Heart left ventricle (tissue), 16 donors: ENCODE data around the gene PCSK2. TPM values are rescaled to one million over a fixed set of nuclear protein-coding genes. Genes with fewer than 3 reads are reported as not detected.

Experiments
- ATAC-seq, 4 donors: fragments of 200-7000 bp; cut with Tn5 transposase; one replicate each; pipeline ENCODE4 v1.9.1; 2020 to 2022; ENCODE audit warnings: moderate library complexity in 4 of 4, mild to moderate bottlenecking in 3 of 4, moderate number of reproducible peaks in 1 of 4
- DNase-seq, 5 donors: peaks; one replicate each; pipeline ENCODE4 v3.0.0-alpha.2; 2020
- H3K27ac ChIP-seq, 12 donors: fragments of 200-600 bp; sonication (generic) in 4 of 12; one replicate each; pipeline versions ENCODE4 v1.5.0 to v1.8.0; 2016 to 2022; ENCODE audit warnings: mild to moderate bottlenecking in 2 of 12
- H3K27me3 ChIP-seq, 9 donors: fragments of 200-600 bp; sonication (generic) in 2 of 9; one replicate each; pipeline versions ENCODE4 v1.5.1 to v1.8.0; 2016 to 2022; ENCODE audit warnings: mild to moderate bottlenecking in 3 of 9
- H3K36me3 ChIP-seq, 9 donors: fragments of 200-600 bp; sonication (generic) in 2 of 9; one replicate each; pipeline versions ENCODE4 v1.5.0 to v1.8.0; 2018 to 2022; ENCODE audit warnings: mild to moderate bottlenecking in 2 of 9
- H3K4me1 ChIP-seq, 12 donors: fragments of 200-600 bp; sonication (generic) in 4 of 12; one replicate each; pipeline versions ENCODE4 v1.5.0 to v1.8.0; 2016 to 2022; ENCODE audit warnings: mild to moderate bottlenecking in 3 of 12
- H3K4me3 ChIP-seq, 12 donors: fragments of 200-600 bp; sonication (generic) in 4 of 12; one replicate each; pipeline versions ENCODE4 v1.5.0 to v1.8.0; 2017 to 2022; ENCODE audit warnings: mild to moderate bottlenecking in 9 of 12, moderate library complexity in 4 of 12
- H3K9me3 ChIP-seq, 12 donors: fragments of 200-600 bp; sonication (generic) in 4 of 12; one replicate each; pipeline versions ENCODE4 v1.5.0 to v1.8.0; 2016 to 2022; ENCODE audit warnings: mild to moderate bottlenecking in 1 of 12
- CTCF ChIP-seq, 12 donors: fragments of 200-600 bp; sonication (generic) in 4 of 12; IDR thresholded peaks; one replicate each; pipeline versions ENCODE4 v1.5.0 to v1.8.0; 2018 to 2022; ENCODE audit warnings: antibody characterized with exemption in 12 of 12, mild to moderate bottlenecking in 5 of 12
- POLR2A ChIP-seq, 2 donors: fragments of 450-650 bp; IDR thresholded peaks; one replicate each; pipeline ENCODE4 v1.6.1; 2017; ENCODE audit warnings: antibody characterized with exemption in 2 of 2, mild to moderate bottlenecking in 2 of 2, moderate library complexity in 2 of 2
- WGBS, 4 donors: extraction: QIAGEN DNeasy Blood & Tissue Kit in 2 of 4; methylation state at CpG; one replicate each; pipeline versions ENCODE4 v1.1.5 to v1.1.7; 2013 to 2018; 5-methylcytosine and 5-hydroxymethylcytosine counted together
- intact Hi-C, 10 donors: fragments of 100-400 bp; cut with DNase I; formaldehyde crosslinking; loops; one replicate each; pipeline versions ENCODE4 v1.11.1 to v1.14.2; 2022
- polyA plus RNA-seq, 2 donors: library from polyadenylated mRNA; stranded (reverse); fragments of 200-250 nt; gene quantifications; one replicate each; pipeline ENCODE4 v1.2.3, GENCODE V29; 2013
- total RNA-seq, 9 donors: library from RNA; depleted of rRNA in 2 of 9; stranded (reverse); fragments of >200 nt in 2 of 9; fragmentation: NEBNext Ultra II Directional in 3 of 9; extraction: Animal tissue kit (Norgen Biotek cat#: 25700) in 3 of 9; gene quantifications; one replicate each; pipeline versions ENCODE4 v1.1.0 to v1.2.4, GENCODE V29; 2016 to 2023
- donor health status: ischemic (EF 13 %, LVEDD 7.1; RV severe dilation, severe dysfunction).
- donor health status: healthy with polysubstance abuse.
- donor health status: DM: no; HTN: yes; CAD: no.
- donor health status: DM: no; HTN: no; CAD: no.
- donor health status: ischemic (EF 25% LVEDD 6.9; RV normal size, moderate dysfunction).
- donor health status: ischemic (EF 25% LVEDD 5.7; RV mildly dilated, moderate dysfunction).
- donor health status: healthy.
- donor health status: DM: yes; HTN: yes; CAD: no.
- donor health status: ischemic (EF 35%, LVEDD 5.7; RV mildly dilated, moderate dysfunction).
- donor health status: nonischemic (EF 11% LVEDD 7.7; RV severe dilation, severe dysfunction).
- donor health status: DM: yes; HTN: yes; CAD: no.
- donor health status: PGD.
- donor health status: ischemic (EF 29% LVEDD 5.4; RV normal size, mild dysfunction).
- donor health status: nonischemic (EF 23%, LVEDD 6.1; RV moderate dilation, normal function).

Gene PCSK2
- total and polyA plus RNA-seq, 11 donors, result 0.11 to 2.0 (median 0.55) TPM

- DNase-seq, result no peak
- WGBS, 4 donors, result 58 to 95% (median 80%) methylated on average over 4 of the region's 4 CpGs
- TF ChIP-seq CTCF (IDR thresholded peaks at IDR 0.05), result no peak
- TF ChIP-seq POLR2A (IDR thresholded peaks at IDR 0.05), result no peak
- intact Hi-C loops, result loop anchor here in 1 of 10 donors (10.0 kb wide), 1 partner anchor 1074 kb away; the partner anchor contains the start of gene DTD1
- H3K4me3 ChIP-seq, result no peak overlapping the region
- ATAC-seq, result no peak
- no peaks in the 10 kb centered on the region for H3K36me3 ChIP-seq
- peaks cover 0 to 7% (median 0%) of the 10 kb centered on the region in 12 donors for H3K4me1 ChIP-seq
- no peaks in the 10 kb centered on the region for H3K27me3 ChIP-seq
- no peak overlapping the region for H3K27ac ChIP-seq
- H3K9me3 ChIP-seq, result no peaks in the 10 kb centered on the region
Observed at GRCh38 chr20:17510548-17510947, 283.7 kb downstream of the PCSK2 start.

- Histone ChIP-seq H3K36me3 (no peaks in the 10 kb centered on the region), H3K4me3 (no peak overlapping the region), H3K27me3 (no peaks in the 10 kb centered on the region), H3K9me3 (no peaks in the 10 kb centered on the region), H3K4me1 (no peaks in the 10 kb centered on the region), H3K27ac (no peak overlapping the region)
- DNase-seq (no peak), ATAC-seq (no peak)
- 81 to 92% (median 86%) methylated on average over 6 of the region's 6 CpGs for WGBS, 4 donors
- intact Hi-C loops, result loop anchor here in 1 of 10 donors (10.0 kb wide), 1 partner anchor 1073 kb away; the partner anchor contains the start of gene DTD1
- no peak for TF ChIP-seq CTCF (IDR thresholded peaks at IDR 0.05)
- TF ChIP-seq POLR2A (IDR thresholded peaks at IDR 0.05), result no peak
Observed at GRCh38 chr20:17511401-17511800, 284.6 kb downstream of the PCSK2 start.

GRCh38 chr20:17513939-17514338 lies 287.1 kb downstream of the PCSK2 start:
- Histone ChIP-seq H3K27ac (no peak overlapping the region), H3K36me3 (no peaks in the 10 kb centered on the region), H3K27me3 (no peaks in the 10 kb centered on the region), H3K4me3 (no peak overlapping the region), H3K9me3 (no peaks in the 10 kb centered on the region), H3K4me1 (no peaks in the 10 kb centered on the region)
- WGBS, 4 donors, result 88 to 99% (median 95%) methylated on average over 2 of the region's 2 CpGs
- intact Hi-C loops, result loop anchor here in 1 of 10 donors (10.0 kb wide), 1 partner anchor 1071 kb away; the partner anchor contains the start of gene DTD1
- TF ChIP-seq CTCF (IDR thresholded peaks at IDR 0.05) (no peak), POLR2A (IDR thresholded peaks at IDR 0.05) (no peak)
- ATAC-seq (no peak), DNase-seq (no peak)

- WGBS, 4 donors, result 92 to 96% (median 95%) methylated on average over 3 of the region's 3 CpGs
- Histone ChIP-seq H3K4me1 (peaks cover 0 to 1% (median 0%) of the 10 kb centered on the region in 12 donors), H3K9me3 (no peaks in the 10 kb centered on the region), H3K36me3 (no peaks in the 10 kb centered on the region), H3K4me3 (no peak overlapping the region), H3K27me3 (no peaks in the 10 kb centered on the region), H3K27ac (no peak overlapping the region)
- TF ChIP-seq CTCF (IDR thresholded peaks at IDR 0.05) (no peak), POLR2A (IDR thresholded peaks at IDR 0.05) (no peak)
- intact Hi-C loops, result loop anchor here in 1 of 10 donors (10.0 kb wide), 1 partner anchor 1070 kb away; the partner anchor contains the start of gene DTD1
- DNase-seq (no peak), ATAC-seq (no peak)
Observed at GRCh38 chr20:17515053-17515452, 288.2 kb downstream of the PCSK2 start.
